Measurements from ENCODE around the gene TESK2.

The TESK2 gene

DNA sequence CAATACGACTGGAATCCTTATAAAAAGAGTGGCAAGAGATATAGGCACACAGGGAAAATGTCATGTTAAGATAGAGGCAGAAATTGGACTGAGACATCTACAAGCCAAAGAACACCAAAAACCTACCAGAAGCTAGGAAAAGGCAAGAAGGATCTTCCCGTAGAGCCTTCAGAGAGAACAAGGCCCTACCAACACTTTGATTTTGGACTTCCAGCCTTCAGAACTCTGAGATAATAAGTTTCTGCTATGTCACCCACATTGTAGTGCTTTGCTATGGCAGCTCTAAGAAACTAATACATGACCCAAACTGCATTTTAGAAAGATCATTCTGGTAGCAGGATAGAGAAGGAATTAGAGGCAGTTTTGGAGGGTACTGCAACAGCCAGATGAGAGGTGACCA, 126.7 kb downstream of the TESK2 start:
- DNase-seq = no peak

DNA sequence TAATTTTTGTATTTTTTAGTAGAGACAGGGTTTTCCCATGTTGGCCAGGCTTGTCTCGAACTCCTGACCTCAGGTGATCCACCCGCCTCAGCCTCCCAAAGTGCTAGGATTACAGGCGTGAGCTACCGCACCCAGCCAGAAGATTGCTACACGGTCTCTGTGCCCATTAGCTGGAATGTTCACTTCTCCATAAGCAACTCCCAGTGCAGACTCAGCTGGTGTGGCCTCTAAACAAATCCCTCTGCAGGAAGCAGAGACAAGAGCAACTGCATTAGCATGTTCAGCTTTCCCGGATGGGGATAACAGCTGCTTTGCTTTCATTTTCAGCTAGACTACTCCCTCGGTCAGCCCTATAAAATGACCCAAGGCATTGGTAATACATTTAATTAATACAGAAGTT, 130.0 kb downstream of the TESK2 start:
- DNase-seq = peak; percentile 71

DNA sequence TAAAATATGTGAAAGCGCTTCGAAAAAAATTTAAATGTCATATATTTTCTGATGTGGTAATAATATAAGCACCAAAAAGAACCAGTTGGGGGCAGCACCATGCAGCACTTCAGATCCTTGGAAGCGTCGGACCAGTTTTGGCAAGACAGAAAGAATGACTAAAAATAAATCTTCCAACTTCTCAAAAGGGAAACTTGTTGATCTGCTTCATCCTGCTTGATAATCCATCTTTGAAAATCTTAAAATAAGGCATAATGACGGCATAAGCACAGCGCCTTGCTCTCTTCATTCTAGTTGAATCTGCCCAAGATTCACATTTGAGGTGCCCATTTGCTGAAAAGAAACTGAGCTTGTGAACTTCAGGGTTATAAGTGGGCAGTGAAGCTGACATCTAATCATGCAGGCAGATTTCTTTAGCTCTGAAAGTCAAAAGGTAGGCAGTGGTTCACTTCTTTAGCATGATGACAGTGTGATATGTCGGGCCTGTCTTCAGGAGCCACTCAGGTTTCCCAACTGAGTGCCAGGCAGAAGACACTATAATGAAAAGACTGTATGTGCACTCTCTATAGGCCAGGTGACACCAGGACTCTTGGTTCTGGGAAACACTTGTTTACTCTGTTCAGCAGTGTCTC, 131.0 kb downstream of the TESK2 start:
- no peak for DNase-seq

DNA sequence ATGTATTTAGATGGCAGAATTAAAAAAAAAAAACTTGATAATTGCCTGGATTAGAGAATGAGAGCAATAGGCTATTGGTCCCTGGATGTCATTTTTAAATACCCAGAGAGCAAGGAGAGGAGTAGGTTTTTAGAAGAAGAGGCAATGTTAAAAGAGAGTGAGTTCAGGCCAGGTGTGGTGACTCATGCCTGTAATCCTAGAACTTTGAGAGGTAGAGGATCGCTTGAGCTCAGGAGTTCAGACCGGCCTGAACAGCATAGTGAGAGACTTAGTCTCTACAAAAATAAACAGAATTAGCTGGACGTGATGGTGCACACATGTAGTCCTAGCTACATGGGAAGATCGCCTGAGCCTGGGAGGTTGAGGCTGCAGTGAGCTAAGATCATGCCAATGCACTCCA, 134.8 kb downstream of the TESK2 start:
- no peak for DNase-seq

DNA sequence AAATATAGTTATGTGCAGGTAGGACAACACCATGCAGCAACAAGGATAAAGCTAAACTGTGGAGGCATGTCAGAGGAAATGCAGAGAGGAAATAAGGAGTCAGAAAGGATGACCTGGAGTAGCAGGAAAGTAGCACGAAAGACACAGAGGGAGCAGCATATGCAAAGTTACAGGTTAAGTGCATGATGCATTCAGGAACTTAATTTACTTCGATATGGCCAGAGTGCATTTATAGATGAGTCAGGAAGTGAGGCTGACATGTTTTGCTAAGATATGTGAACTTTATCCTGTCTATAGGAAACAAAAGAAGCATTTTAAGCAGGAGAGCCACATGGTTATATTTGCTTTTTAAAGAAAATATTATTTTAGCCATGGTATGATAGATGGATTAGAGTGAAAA, 135.3 kb downstream of the TESK2 start:
- DNase-seq = no peak

DNA sequence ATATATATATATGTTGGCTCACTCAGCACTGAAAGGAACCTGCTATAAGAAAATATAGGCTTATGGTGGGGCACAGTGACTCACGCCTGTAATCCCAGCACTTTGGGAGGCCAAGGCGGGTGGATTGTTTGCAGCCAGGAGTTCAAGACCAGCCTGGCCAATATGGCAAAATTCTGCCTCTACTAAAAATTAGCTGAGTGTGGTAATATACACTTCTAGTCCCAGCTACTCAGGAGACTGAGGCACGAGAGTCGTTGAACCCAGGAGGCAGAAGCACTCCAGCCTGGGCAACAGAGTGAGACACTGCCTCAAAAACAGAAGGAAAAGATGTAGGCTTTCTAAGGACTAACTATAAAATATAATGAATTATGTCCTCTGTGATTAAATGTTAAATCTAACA, 136.1 kb downstream of the TESK2 start:
- DNase-seq = no peak

DNA sequence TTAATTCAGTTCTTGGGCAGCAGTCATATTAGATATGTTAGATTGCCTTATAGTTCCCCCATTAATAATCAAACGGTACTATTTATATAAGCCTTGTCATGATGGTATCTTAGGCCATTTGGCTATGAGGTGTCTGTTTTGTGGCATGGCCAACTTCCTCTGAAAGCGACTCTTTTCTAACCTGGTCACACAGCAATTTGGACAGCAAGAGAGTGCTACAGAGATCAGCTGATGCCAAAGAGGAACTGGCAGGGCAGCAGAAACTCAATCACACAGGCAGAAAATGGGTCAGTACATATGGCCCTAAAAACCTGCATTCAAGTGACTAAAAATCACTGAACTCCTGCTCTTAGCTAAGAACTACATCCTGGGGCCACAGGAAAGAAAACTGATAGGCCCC, 137.3 kb downstream of the TESK2 start:
- DNase-seq = no peak

DNA sequence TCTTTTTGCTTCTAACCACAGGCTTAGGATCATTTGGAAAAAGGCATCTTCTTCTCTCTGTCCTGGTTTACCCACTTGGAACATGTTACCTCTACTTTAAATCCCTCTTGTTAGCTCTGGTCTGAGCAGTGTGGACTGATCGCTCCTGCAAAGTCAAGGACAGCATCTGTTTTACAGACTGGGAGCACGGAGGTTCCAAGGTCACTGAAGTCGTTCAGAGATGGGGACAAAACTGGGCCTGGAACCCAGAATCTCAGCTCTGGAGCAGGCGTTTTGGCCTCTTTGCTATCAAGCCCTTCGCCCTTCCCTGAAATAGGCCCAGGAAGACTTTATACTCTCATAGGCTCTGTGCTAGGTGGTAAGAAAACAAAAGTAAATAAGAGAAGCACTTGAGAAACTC, 139.5 kb downstream of the TESK2 start:
- DNase-seq = no peak

DNA sequence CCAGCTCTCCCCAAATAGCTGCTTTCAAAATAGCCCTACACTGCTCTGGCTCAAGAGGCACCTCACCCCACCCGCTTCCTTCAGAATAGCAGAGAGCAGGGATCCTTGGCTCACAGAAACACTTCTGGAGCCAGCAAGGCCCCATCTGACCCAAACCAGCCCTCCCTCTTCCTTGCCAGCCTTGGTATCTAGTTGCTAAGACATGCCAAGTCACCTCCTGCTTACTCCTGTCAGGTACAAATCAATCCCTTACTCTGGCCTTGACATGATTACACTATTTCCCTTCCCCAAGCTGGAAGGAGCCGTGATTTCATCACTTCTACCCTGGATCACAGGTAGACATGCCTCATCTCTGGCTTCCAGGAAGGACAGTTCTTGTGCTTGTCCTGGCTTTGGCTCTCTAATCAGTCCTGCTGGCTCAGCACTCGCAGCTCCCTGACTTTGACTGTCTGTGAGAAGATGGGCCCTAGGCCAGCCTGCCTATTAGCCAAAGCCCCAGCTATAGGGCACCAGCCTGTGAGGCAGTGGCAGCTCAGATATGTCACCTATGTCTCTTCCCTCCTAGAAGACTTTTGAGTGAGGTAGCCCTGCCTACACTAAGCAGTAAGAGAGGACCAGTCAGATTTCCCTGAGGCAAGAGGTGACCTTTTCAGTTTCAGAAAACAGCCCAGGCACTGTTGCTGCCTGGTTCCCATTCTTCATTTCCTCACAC, 141.8 kb downstream of the TESK2 start:
- peak; percentile 68 for DNase-seq

DNA sequence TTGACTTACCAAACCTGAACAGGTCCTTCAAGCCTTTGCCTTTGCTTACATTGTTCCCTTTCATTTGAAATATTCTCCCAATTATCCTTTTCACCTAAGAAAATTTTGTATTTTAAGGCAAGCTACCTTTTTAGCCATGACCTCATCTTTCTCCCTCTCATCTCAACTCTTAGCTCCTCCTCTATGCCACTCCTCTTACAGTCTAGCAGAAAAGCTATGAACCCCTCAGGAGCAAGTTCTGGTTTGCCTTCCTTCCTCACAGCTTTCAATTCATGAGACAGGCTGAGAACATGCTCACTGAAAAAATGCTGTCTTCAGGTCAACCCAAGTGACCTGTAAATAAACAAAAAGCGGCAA, 142.4 kb downstream of the TESK2 start:
- DNase-seq = no peak

DNA sequence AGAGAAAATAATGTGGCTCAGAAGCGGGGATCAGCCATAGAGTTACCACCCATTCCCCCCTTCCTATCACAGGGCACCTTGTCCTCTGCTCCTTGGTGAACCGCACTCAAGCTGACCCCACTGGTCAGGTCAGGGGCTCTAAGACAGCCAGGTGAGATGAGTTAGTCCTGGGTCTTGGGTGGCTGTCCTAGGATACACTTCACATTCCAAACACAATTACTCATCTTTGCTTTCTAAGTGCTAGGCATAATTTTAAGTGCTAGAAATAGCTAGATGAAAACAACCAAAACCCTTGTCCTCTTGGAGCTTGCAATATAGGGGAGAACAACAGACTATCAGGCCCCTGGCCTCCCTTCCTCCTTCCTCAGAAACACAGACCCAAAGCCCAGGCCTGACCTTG, 142.9 kb downstream of the TESK2 start:
- no peak for DNase-seq

DNA sequence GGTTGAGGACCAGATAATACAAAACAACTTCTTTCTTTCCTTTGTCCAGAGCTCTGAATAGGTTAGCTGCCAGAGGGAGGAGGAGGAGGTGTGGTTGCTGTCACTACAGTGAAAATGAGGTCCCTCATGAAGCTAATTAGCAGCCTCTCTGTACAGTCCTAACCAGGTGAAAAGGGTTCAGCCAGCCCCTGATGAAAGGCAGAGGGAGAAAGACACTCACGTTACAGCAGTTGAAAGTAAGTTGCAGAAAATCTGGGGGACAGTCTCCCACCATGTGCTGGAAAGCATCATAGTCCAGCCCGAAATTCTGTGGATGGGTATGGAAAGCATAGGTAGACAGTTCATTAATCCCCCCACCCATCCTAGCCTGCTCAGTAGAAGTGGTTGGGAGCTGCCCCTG, 144.5 kb downstream of the TESK2 start:
- DNase-seq = no peak

DNA sequence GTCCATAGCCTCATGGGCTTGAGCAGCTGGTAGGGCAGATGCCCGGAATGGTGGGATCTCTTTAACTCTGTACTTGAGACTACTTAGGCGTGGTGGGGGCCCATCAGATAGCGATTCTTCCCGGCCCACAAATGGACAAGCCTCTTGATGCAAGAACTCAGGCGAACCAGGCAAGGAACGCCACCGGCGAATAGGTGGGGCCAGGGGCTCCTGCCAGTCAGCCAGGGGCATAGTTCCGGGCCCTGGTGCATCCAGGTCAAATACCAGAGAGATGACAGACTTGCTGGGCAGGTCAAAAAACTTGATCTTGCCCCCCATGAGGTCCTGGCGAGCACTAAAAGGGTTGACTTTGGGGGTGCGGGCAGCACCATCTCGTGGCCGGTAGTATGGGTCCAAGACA, 145.9 kb downstream of the TESK2 start:
- no peak for DNase-seq

DNA sequence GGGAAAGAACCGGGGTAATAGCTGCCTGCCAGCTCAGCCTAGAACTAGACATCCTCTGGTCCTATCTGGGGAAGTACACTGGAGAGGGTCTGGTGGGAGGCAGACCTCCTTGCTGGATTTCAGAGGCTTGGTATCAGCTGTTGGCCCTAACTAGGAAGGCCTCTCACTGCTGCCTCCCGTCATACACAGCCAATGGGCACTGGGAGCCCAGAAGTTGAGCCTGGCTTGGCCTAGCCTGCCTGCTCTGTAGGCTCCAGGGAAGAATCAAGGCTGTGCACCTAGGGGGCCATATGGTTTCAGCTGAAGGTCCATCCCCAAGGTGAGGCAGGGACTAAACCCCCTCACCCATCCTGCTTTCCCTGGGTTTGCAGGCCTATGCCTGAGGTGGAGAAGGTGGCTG, 146.5 kb downstream of the TESK2 start:
- DNase-seq = no peak

DNA sequence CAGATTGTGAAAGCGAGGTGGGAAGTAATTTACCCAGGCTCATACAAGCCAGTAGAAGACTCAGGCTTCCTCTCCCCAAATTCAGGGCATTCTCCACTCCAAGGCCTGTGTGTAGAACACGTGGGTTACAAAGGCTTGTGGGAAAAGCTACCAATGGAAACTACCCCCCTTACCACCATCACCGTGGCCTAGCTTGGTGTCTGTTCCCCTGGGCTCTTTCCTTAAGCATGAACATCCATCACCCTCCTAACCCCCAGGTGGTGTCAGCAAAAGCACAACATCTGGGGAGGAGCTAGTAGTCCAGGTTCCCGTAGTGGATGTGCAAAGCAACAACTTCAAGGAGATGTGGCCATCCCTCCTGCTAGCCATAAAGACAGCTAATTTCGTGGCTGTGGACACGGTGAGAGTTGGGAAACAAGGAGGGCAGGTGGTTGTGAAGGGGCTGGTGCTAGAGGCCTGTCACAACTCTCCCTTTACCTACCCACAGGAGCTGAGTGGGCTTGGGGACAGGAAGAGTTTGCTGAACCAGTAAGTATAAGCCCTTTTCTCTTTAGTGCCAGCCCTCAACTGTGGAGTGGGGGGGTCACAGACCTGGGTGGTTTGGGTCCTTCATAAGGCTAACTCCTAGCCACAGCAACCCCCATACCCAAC, 150.0 kb downstream of the TESK2 start:
- no peak for DNase-seq

DNA sequence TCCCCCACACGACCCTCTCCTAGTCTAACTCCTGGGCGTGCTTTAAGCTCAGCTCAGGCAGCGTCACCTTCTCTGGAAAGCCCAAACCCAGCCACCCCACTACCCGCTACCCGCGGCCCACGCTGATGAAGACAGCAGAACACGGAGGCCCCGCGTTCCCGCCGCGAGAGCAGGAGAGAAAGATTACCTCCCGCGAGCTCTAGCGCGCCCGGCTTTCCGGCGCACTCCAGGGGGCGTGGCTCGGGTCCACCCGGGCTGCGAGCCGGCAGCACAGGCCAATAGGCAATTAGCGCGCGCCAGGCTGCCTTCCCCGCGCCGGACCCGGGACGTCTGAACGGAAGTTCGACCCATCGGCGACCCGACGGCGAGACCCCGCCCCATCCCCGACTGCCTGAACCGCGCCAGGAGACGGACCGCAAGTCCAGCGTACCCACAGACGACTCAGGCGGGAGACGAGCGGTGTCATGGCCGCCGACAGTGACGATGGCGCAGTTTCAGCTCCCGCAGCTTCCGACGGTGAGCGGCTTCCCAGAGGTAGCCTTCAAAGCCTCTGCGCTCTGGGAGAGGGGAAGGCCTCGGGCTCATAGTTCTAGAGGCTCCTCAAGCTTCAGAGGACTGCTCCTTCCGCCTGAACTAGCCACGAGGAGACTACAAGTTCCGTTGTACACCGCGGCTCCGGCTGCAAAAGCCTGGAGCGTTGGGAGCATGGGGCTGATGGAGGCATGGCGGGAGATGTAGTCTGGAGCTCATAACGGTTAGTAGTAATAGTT, 151.0 kb downstream of the TESK2 start, which contains the start of the genes MUTYH and TOE1:
MUTYH (minus strand) TSS at position 652 of the 770 bp plus-strand sequence. CDS start 5,935 bp downstream, outside the sequence.
TOE1 (plus strand) TSS at position 382 of the 770 bp plus-strand sequence; CDS start at position 465, 83 bp downstream.
- DNase-seq = peak; percentile 98

DNA sequence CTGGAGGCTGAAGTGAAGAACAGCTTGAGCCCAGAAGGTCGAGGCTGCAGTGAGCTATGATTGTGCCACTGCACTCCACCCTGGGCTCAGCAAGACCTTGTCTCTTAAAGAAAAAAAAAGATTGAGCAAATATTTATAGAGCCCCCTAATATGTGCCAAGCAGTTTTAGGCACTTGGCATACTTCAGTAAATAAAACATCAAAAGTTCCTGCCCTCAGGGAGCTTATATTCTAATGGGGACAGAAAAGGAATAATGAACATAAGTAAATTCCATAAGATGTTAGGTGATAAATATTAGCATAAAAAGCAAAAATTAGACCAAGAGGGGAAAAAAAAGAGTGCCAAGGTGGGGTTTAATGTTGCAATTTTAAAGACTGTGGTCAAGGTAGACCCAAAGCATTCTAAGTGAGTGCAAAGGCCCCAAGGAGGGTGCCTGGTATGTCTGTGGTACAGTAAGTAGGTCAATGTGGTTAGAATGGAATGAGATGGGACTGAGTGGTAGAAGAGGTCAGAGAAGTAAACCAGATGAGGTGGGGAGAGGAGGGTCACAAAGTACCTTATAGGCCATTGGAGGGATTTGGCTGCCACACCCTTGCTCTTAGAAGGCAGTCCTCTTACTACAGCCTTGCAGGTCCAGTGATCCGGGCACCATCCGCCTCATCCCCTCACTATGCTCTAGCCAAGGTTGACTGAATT, 153.2 kb downstream of the TESK2 start:
- DNase-seq = peak; percentile 58

DNA sequence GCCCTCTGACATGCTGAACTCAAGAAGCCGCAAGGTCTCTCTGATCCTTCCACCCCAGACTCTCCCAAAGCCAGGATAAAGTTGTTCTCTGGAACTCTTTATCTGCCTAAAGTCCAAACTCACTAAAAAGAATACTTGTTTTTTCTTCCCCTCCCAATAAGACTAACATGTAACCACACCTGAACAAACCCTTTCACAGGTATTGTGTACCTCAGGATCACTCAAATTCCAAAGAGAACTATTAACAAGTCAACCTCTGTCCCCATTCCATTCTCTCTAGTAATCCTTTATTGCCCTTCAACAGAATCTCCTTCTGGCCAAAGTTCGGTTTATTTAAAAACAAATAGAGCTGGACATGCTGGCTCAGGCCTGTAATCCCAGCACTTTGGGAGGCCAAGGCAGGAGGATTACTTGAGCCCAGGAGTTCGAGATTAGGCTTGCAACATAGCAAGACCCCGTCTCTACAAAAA, 155.1 kb downstream of the TESK2 start:
- no peak for DNase-seq

DNA sequence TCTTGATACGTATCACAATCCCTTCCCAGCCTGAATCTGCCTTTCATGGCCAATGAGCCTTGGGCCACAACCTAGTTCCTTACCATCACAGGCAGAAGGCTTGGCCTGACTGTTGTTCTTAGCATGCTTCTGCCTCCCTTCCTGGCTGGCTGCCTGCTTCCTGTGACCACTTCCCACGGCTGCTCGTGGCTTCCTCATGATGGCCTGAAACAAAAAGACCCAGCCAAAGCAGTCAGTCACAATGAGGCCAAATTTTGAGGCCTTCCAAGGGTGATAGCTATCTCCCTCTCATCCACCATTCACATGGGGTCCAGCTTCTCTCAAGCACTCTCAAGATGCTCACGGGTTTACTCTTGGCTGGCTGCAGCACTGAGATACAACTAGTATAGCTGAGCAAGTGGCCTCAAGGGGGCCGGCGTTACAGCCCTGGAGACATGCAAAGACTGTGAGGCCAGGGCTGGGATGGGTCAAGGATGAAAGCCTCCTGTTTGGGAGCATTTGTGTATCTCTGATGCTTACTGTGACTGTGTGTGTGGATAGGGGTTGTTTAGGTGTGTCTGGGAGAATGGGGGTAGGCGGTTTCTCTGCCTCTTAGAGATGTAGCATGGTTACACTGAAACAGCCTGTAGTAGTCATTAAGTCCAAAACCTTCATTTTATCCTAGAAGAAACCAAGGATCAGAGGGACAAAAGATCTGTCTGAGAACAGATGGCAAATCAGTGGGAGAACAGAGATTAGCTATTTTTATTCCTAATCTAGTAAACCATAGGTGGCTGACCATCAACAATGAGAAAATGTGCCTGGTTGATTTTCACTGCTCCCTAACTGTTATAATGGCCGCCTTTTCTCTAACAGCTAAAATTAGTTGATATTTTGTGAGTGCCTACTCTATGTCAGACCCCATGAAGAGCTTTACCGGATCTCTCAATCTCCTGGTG, 156.4 kb downstream of the TESK2 start:
- DNase-seq = peak; percentile 70

DNA sequence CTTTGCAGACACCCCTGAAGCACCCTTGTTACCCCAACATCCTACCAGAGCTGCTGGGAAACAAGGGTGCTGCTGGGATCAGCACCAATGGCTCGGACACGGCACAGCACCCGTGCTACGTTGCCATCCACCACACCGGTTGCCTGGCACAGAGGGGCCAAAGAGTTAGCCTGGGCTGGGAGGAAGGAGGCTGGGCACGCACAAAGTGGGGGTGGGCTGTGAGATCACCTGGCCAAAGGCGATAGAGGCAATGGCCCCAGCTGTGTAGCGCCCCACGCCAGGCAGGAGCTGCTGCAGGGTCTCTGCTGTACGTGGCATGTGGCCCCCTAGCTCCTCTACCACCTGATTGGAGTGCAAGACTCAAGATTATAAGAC, 158.6 kb downstream of the TESK2 start:
- no peak for DNase-seq

All from islet precursor cell (in vitro differentiated cells).